K562 (cell line): ENCODE data around the gene SNRNP70. TPM values are rescaled to one million over a fixed set of nuclear protein-coding genes. Genes with fewer than 3 reads are reported as not detected.

Experiments used
- BCOR ChIP-seq: fragments of 450-650 bp; IDR thresholded peaks from 2 replicates; pipeline ENCODE4 v1.6.1; 2016
- CEBPG ChIP-seq, 3 experiments: fragments of 200-800 bp in 1 of 3; sonication (Bioruptor generic) in 1 of 3; sonication (generic) in 1 of 3; formaldehyde crosslinking in 1 of 3; IDR thresholded peaks in 2 of 3; conservative IDR thresholded peaks in 1 of 3; 2 replicates each; pipeline versions ENCODE4 v1.6.1 to v1.8.0; 2016 to 2022; ENCODE audit warnings: missing compliant biosample characterization in 2 of 3, missing genetic modification characterization in 2 of 3, mild to moderate bottlenecking in 1 of 3, missing genetic modification reagents in 1 of 3
- CHD4 ChIP-seq: fragments of 200-600 bp; sonication (generic); IDR thresholded peaks from 3 replicates; pipeline ENCODE4 v1.6.1; 2012; ENCODE audit warnings: low read depth, mild to moderate bottlenecking, mixed read lengths, low read length, inconsistent platforms; ENCODE audit not compliant: insufficient read depth, insufficient replicate concordance, poor library complexity, severe bottlenecking
- CREB3 ChIP-seq: fragments of 450-650 bp; conservative IDR thresholded peaks from 2 replicates; pipeline ENCODE4 v1.6.1; 2016; ENCODE audit warnings: missing genetic modification characterization, low read depth, mild to moderate bottlenecking, missing compliant biosample characterization, moderate library complexity
- CTCFL ChIP-seq: IDR thresholded peaks from 2 replicates; pipeline ENCODE4 v1.6.1; 2011; ENCODE audit warnings: borderline replicate concordance, low read depth, mild to moderate bottlenecking, moderate library complexity, low read length; ENCODE audit not compliant: insufficient read depth, poor library complexity, severe bottlenecking
- CXXC5 ChIP-seq: fragments of 250-450 bp; sonication (Bioruptor Pico); IDR thresholded peaks from 2 replicates; pipeline ENCODE4 v1.8.0; 2022; ENCODE audit warnings: inconsistent platforms, mild to moderate bottlenecking, moderate library complexity
- ELK3 ChIP-seq: fragments of 450-650 bp; formaldehyde crosslinking; IDR thresholded peaks from 2 replicates; pipeline ENCODE4 v1.4.0; 2020; ENCODE audit warnings: mild to moderate bottlenecking
- HDAC8 ChIP-seq: fragments of 450-650 bp; IDR thresholded peaks from 2 replicates; pipeline ENCODE4 v1.6.1; 2016; ENCODE audit warnings: mild to moderate bottlenecking, missing genetic modification characterization, moderate library complexity, missing compliant biosample characterization
- KDM2B ChIP-seq: fragments of 250-450 bp; sonication (Bioruptor Pico); IDR thresholded peaks from 2 replicates; pipeline ENCODE4 v1.8.0; 2021; ENCODE audit warnings: mild to moderate bottlenecking, moderate library complexity
- MAZ ChIP-seq, 2 experiments: fragments of 450-650 bp in 1 of 2; sonication (generic) in 1 of 2; formaldehyde crosslinking; IDR thresholded peaks in 1 of 2; conservative IDR thresholded peaks in 1 of 2; 2 replicates each; pipeline versions ENCODE4 v1.4.0 to v1.5.0; 2020; ENCODE audit warnings: mild to moderate bottlenecking in 1 of 2, missing genetic modification reagents in 1 of 2
- MTF1 ChIP-seq: fragments of 250-450 bp; sonication (Bioruptor Pico); IDR thresholded peaks from 2 replicates; pipeline ENCODE4 v1.9.0; 2021; ENCODE audit warnings: moderate library complexity, mild to moderate bottlenecking, inconsistent platforms, borderline replicate concordance
- NR2F6 ChIP-seq: fragments of 450-650 bp; formaldehyde crosslinking; IDR thresholded peaks from 2 replicates; pipeline ENCODE4 v1.4.0; 2020; ENCODE audit warnings: mild to moderate bottlenecking
- NRF1 ChIP-seq, 2 experiments: fragments of 450-650 bp; IDR thresholded peaks in 1 of 2; conservative IDR thresholded peaks in 1 of 2; 2 replicates each; pipeline ENCODE4 v1.6.1; 2014; ENCODE audit warnings: mild to moderate bottlenecking in 2 of 2
- RB1 ChIP-seq: fragments of 450-650 bp; IDR thresholded peaks from 2 replicates; pipeline ENCODE4 v1.6.1; 2017; ENCODE audit warnings: low read depth, mild to moderate bottlenecking
- SAFB2 ChIP-seq: fragments of 200-400 bp; formaldehyde crosslinking; IDR thresholded peaks from 2 replicates; pipeline ENCODE4 v1.6.1; 2018; ENCODE audit warnings: borderline replicate concordance, low read length, low read depth, moderate library complexity; ENCODE audit not compliant: severe bottlenecking
- SLC30A9 ChIP-seq: fragments of 250-450 bp; sonication (Bioruptor Pico); IDR thresholded peaks from 2 replicates; pipeline ENCODE4 v1.8.0; 2022; ENCODE audit warnings: mild to moderate bottlenecking, moderate library complexity
- STAT5A ChIP-seq: IDR thresholded peaks from 2 replicates; pipeline ENCODE4 v1.6.1; 2012; ENCODE audit warnings: low read length, inconsistent platforms, borderline replicate concordance
- ZBTB7A ChIP-seq: IDR thresholded peaks from 2 replicates; pipeline ENCODE4 v1.6.1; 2011; ENCODE audit warnings: low read depth, mild to moderate bottlenecking, low read length, moderate library complexity, borderline replicate concordance; ENCODE audit not compliant: control insufficient read depth
- ZNF644 ChIP-seq: fragments of 200-800 bp; sonication (Bioruptor generic); IDR thresholded peaks from 2 replicates; pipeline ENCODE4 v1.6.1; 2016; ENCODE audit warnings: low read depth, missing genetic modification characterization, missing compliant biosample characterization
- ZNF740 ChIP-seq, 3 experiments: fragments of 200-800 bp in 1 of 3; sonication (Bioruptor generic) in 1 of 3; sonication (generic) in 1 of 3; formaldehyde crosslinking in 1 of 3; IDR thresholded peaks; 2 replicates each; pipeline versions ENCODE4 v1.6.1 to v1.8.0; 2016 to 2022; ENCODE audit warnings: mild to moderate bottlenecking in 2 of 3, missing compliant biosample characterization in 2 of 3, missing genetic modification characterization in 2 of 3, missing genetic modification reagents in 1 of 3
- polyA plus RNA-seq, 8 experiments: library from polyadenylated mRNA; depleted of rRNA in 4 of 8; stranded (reverse) in 5 of 8; unstranded in 3 of 8; fragments of >200 nt; fragmentation: Nextera tagmentation in 2 of 8; fragmentation: Illumina TruSeq in 1 of 8; extraction: Ambion mirVana in 2 of 8; extraction: Trizol in 1 of 8; gene quantifications; 2 replicates each; pipeline versions ENCODE4 v1.2.1 to v1.2.3, GENCODE V29; 2011 to 2014; ENCODE audit warnings: inconsistent platforms in 1 of 8, missing spikeins in 1 of 8
- total RNA-seq, 7 experiments: library from RNA; depleted of rRNA in 6 of 7; stranded (reverse); fragments of >200 nt in 6 of 7; fragmentation: Illumina TruSeq in 2 of 7; extraction: Trizol in 2 of 7; gene quantifications; 2 replicates each; pipeline versions ENCODE4 v1.2.1 to v1.2.3, GENCODE V29; 2011 to 2021; ENCODE audit warnings: low replicate concordance in 1 of 7

The SNRNP70 gene
- total and polyA plus RNA-seq, 9 of the 15 experiments (the other 6 are each of a cell fraction or from before 2014, with no cell fraction given), result 2.8 to 496 (median 136) TPM

GRCh38 chr19:49056101-49056901, 28.9 kb upstream of the SNRNP70 start (continued):
- TF ChIP-seq MAZ (CRISPR knock-in tag; conservative IDR thresholded peaks at IDR 0.05 in 1 of 2, IDR thresholded peaks at IDR 0.05 in 1 of 2) (peak; percentile 56 to 71; a peak in 3 of 4 replicates), STAT5A (no peak), CEBPG (CRISPR knock-in tag; IDR thresholded peaks at IDR 0.05) (0 out of 2 replicates have a peak, but pooled peaks have one; percentile 24), CEBPG (tag; conservative IDR thresholded peaks at IDR 0.05 in 1 of 2, IDR thresholded peaks at IDR 0.05 in 1 of 2) (no peak), SLC30A9 (CRISPR knock-in tag) (no peak), CHD4 (no peak), NRF1 (conservative IDR thresholded peaks at IDR 0.05 in 1 of 2, IDR thresholded peaks at IDR 0.05 in 1 of 2) (peak; percentile 30 to 48; a peak in 2 of 4 replicates), CREB3 (tag) (no peak), MTF1 (CRISPR knock-in tag) (no peak), RB1 (peak; percentile 37; the same call in 1 of the 2 replicates), KDM2B (CRISPR knock-in tag) (peak; percentile 14), CXXC5 (CRISPR knock-in tag) (peak; percentile 64), ZNF740 (CRISPR knock-in tag; IDR thresholded peaks at IDR 0.05) (no peak), ZNF740 (tag; IDR thresholded peaks at IDR 0.05) (no peak), CTCFL (peak; percentile 89), BCOR (peak; percentile 28; the same call in 1 of the 2 replicates), ZNF644 (tag) (no peak), ELK3 (no peak), NR2F6 (no peak), SAFB2 (no peak), HDAC8 (tag) (no peak), ZBTB7A (peak; percentile 78; the same call in 1 of the 2 replicates)
